ENCODE data around the gene MGAT5B.
A peak's percentile ranks its signal among the peaks of the same experiment; 100 is the strongest.

The MGAT5B gene

GRCh38 chr17:76929601-76930000 is 61.4 kb downstream of the MGAT5B start:
- DNase-seq: no peak

- no peak for DNase-seq
Observed at GRCh38 chr17:76930107-76930506, 61.9 kb downstream of the MGAT5B start.

GRCh38 chr17:76932402-76933333 is 64.5 kb downstream of the MGAT5B start:
- no peak for DNase-seq

DNA sequence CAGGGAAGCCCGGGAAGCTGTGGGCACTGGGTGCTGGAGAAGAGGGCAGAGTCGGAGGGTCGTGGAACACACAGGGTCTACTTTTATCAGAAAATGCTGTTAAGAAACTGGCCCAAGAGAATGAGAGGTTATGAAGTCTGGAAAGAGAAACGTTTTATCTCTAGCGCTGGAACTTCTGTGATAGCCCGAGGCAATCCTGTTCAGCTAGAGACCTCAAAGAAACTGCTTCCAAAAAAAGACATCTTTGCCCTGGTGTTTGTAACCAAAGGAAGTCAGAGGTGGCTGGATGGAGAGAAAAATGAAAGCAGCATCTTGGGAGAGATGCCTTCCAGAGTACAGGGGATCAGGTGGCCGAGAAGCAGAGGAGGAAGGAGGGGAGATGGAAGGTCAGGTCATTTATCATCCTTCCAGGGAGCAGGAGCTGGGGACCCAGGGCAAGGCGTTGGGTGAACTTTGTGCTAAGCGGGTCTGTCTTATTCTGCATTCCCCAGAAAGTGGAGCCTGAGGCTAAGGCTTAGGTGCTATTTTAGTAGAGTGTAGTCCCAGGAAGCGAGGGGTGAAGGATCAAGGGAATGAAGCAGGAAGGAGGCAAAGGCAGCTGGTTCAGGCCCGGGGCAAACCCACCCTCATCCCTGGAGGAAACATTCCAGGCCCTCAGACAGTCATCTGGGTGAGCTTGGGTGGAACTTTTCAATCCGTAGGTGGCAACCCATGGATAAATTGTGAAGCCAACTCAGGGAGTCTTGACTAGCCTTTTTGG is 66.5 kb downstream of the MGAT5B start:
- no peak for DNase-seq

GRCh38 chr17:76935331-76935730 is 67.1 kb downstream of the MGAT5B start:
- DNase-seq: no peak

DNA sequence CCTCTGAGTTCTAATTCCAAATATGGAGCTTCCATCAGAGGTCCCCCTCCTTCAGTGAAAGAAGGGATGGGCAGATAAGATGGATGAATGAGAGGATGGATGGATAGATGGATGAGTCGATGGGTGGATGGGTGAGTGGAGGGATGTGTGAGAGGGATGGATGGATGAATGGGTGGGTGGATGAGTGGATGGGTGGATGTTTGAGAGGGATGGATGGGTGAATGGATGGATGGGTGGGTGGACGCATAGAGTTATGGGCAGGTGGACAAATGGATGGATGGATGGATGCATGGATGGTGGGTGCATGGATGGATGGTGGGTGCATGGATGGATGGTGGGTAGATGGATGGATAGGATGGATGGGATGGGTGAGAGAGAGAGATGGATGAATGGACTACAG is 69.0 kb downstream of the MGAT5B start:
- DNase-seq: no peak

DNA sequence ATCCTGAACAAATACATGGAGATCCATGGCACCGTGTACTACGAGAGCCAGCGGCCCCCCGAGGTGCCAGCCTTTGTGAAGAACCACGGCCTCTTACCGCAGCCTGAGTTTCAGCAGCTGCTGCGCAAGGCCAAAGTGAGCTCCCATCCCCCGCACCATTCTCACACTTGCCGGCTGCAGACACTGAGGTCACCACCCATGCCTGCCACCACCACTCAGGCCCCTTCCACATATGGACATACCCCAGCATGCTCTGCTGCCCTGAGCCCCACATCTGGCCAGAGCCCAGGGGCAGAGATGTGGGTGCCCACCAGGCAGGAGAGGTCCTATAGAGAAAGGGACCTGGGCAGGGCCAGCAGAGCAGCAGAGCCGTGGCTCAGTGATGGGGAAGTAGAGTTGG is 69.8 kb downstream of the MGAT5B start:
- no peak for DNase-seq

DNA sequence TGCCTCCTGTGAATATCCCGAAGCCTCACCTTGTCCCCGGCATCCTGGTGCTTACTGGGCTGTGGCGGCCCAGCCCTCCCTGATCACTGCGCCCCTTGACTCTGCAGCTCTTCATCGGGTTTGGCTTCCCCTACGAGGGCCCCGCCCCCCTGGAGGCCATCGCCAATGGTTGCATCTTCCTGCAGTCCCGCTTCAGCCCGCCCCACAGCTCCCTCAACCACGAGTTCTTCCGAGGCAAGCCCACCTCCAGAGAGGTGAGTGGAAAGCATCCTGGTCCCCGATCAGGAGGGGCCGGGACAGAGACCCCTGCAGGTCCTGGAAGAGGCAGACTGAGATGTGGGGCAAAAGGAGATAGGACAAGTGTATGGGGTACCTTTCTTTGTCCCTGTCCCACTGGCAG is 72.1 kb downstream of the MGAT5B start:
- no peak for DNase-seq

GRCh38 chr17:76940738-76941350 is 72.6 kb downstream of the MGAT5B start:
- no peak for DNase-seq

DNA sequence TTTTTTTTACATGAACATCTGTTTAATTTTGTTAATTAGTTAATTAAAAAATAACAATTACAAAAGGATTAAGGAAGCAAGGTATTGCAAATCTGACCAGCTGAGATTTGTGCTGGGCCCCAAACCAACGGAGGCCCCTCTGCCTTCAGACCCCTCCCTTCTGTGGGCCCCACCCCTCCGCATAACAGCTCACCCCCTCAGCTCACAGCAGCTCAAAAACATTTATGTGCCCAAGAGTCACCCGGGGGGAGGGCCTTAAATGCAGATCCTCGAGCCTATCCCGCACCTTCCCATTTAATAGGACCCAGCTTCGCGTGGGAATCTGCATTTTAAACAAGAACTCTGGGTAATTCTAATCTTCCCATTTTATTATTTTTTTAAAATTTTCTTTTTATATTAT is 75.0 kb downstream of the MGAT5B start:
- DNase-seq: no peak

DNA sequence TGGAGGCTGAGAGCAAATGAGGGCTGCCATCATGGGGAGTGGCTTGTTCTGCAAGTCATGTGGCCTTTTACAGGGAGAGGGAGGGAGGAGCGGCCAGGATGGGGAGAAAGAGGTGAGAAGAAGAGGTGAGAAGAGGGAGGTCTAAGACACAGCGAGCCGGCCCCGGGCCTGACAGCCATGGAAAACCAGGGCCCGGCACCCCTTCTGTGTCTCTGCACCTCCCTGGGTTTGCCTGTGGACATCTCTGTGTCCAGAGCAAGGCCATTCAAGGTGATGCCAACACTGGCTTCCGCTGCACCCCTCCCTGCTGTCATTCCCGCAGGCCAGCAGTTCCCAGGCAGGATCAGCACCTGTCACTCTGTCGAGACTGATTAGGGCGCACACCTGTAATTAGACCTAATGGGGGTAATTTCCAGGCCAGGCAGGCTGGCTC is 75.6 kb downstream of the MGAT5B start:
- no peak for DNase-seq

DNA sequence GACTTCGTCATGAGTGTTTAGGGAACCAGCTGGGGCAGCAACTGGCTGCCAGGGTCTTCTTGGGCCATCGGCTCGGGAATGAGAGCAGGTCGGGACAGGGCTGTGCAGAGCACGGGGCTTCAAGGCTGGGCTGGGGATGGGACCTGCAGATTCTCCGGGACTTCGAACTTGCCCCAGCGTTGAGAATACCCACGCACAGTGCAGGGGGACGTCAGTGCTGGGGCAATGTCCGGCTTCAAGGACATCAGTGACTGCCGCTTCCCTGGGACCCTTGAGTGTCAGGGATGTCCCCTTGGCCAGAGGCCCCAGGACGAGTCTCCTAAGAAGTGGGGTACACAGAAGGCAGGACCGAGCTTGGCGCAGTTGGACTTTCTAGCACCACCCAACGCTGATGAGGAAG is 76.3 kb downstream of the MGAT5B start:
- no peak for DNase-seq

GRCh38 chr17:76946111-76946771 is 78.0 kb downstream of the MGAT5B start:
- no peak for DNase-seq

GRCh38 chr17:76946772-76947135 is 78.5 kb downstream of the MGAT5B start:
- no peak for DNase-seq

- no peak for DNase-seq
Observed at GRCh38 chr17:76947309-76947708, 79.1 kb downstream of the MGAT5B start.

GRCh38 chr17:76947771-76948170 is 79.6 kb downstream of the MGAT5B start:
- no peak for DNase-seq

GRCh38 chr17:76948301-76948700 is 80.1 kb downstream of the MGAT5B start:
- DNase-seq: no peak

GRCh38 chr17:76948726-76949342 is 80.6 kb downstream of the MGAT5B start:
- peak; percentile 48 for DNase-seq

- no peak for DNase-seq
Observed at GRCh38 chr17:76949913-76950695, 81.9 kb downstream of the MGAT5B start.

- DNase-seq: no peak
Observed at GRCh38 chr17:76951375-76951905, 83.2 kb downstream of the MGAT5B start.

DNA sequence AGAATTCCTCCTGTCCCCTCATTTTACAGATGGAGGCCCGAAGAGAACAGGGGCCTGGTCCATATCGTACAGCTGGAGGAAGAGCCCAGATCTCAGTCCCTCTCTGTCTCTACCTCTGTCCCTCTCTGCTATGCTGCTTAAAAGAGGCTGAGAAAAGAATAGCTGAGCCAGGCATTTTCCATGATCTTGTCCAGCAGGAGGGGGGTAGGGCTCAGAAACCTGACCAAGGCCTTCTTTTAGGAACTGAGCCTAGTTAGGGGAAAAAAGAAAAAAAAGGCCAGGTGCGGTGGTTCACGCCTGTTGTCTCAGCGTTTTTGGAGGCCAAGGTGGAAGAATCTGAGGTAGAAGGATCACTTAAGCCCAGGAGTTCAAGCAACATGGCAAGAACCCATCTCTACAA is 84.2 kb downstream of the MGAT5B start:
- no peak for DNase-seq

GRCh38 chr17:76953066-76953465 is 84.9 kb downstream of the MGAT5B start:
- DNase-seq: no peak
